ENCODE data around the gene SATB2.

DNA sequence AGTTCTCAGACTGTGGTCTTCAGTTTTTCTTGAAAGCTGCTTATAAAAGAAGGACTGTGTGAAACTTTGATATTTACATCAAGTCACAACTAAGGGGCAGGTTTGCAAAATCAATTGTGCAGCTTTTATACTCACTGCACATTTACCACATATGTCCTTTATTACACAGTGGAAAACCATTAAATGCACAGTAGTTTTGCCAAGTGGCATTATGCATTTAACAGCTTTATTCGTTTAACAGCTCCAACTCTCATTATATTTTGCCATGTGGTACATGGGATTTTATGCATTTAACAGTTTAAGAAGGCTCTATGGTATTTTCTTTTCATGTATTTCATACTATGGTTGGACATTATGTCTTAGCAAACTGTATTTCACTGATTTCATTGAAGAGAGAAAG is 135.6 kb downstream of the SATB2 start:
- TF ChIP-seq, protein P1, sequence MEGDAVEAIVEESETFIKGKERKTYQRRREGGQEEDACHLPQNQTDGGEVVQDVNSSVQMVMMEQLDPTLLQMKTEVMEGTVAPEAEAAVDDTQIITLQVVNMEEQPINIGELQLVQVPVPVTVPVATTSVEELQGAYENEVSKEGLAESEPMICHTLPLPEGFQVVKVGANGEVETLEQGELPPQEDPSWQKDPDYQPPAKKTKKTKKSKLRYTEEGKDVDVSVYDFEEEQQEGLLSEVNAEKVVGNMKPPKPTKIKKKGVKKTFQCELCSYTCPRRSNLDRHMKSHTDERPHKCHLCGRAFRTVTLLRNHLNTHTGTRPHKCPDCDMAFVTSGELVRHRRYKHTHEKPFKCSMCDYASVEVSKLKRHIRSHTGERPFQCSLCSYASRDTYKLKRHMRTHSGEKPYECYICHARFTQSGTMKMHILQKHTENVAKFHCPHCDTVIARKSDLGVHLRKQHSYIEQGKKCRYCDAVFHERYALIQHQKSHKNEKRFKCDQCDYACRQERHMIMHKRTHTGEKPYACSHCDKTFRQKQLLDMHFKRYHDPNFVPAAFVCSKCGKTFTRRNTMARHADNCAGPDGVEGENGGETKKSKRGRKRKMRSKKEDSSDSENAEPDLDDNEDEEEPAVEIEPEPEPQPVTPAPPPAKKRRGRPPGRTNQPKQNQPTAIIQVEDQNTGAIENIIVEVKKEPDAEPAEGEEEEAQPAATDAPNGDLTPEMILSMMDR (conservative IDR thresholded peaks at IDR 0.05) = no peak
- no peak for TF ChIP-seq EZH2 (IDR thresholded peaks at IDR 0.05; ENCODE audit: low read depth)
